Panc1 (cell line): ENCODE measurements around the gene DAPK1. TPM values are rescaled to one million over a fixed set of nuclear protein-coding genes. Genes with fewer than 3 reads are reported as not detected.

Source experiments
- ATAC-seq: fragments of 200-7000 bp; cut with Tn5 transposase; 2 replicates; pipeline ENCODE4 v1.9.1; 2020; ENCODE audit warnings: mild to moderate bottlenecking, moderate library complexity
- BruUV-seq: library from RNA; stranded (reverse); fragments of 400-500 nt; replicated peaks from 2 replicates; lab custom pipeline; 2021; lab: Mats Ljungman, UMichigan
- CTCF ChIA-PET: fragments of 300-600 bp; sonication (Branson Sonifier 250); formaldehyde crosslinking; loops from one replicate; lab custom pipeline; 2022; ENCODE audit warnings: antibody characterized with exemption; lab: Charles Lee
- POLR2A ChIA-PET: fragments of 300-600 bp; sonication (Branson Sonifier 250); formaldehyde crosslinking; loops from one replicate; lab custom pipeline; 2022; ENCODE audit warnings: antibody characterized with exemption; lab: Charles Lee
- DNase-seq: peaks from one replicate; pipeline ENCODE4 v3.0.0-alpha.2; 2010; ENCODE audit warnings: low read depth, low spot score
- H3K27ac ChIP-seq: 2 replicates; pipeline ENCODE4 v1.5.1; 2011; ENCODE audit warnings: mild to moderate bottlenecking, low read length, inconsistent platforms
- H3K27me3 ChIP-seq: fragments of 200-500 bp; sonication (Bioruptor generic); 2 replicates; pipeline ENCODE4 v1.6.0; 2014; ENCODE audit warnings: low read length, inconsistent platforms; ENCODE audit not compliant: control insufficient read depth, insufficient read depth
- H3K36me3 ChIP-seq: fragments of 200-500 bp; sonication (Bioruptor generic); 2 replicates; pipeline ENCODE4 v1.5.1; 2014; ENCODE audit warnings: inconsistent platforms, mild to moderate bottlenecking, low read length, moderate library complexity; ENCODE audit not compliant: control insufficient read depth, insufficient read depth
- H3K4me1 ChIP-seq: 2 replicates; pipeline ENCODE4 v1.5.1; 2011; ENCODE audit warnings: inconsistent platforms, mild to moderate bottlenecking, low read length, moderate library complexity; ENCODE audit not compliant: control insufficient read depth, insufficient read depth
- H3K4me3 ChIP-seq, 2 experiments: 2 replicates each; pipeline ENCODE4 v1.5.1; 2011 to 2012; ENCODE audit warnings: low read depth in 2 of 2, low read length in 2 of 2, mild to moderate bottlenecking in 2 of 2, inconsistent platforms in 1 of 2, moderate library complexity in 1 of 2
- H3K9me3 ChIP-seq: fragments of 200-500 bp; sonication (Bioruptor generic); 2 replicates; pipeline ENCODE4 v1.5.1; 2014; ENCODE audit warnings: low read depth, mild to moderate bottlenecking, inconsistent platforms, low read length, moderate library complexity; ENCODE audit not compliant: control insufficient read depth, insufficient read depth
- CTCF ChIP-seq: fragments of 450-650 bp; IDR thresholded peaks from 2 replicates; pipeline ENCODE4 v1.5.1; 2017; ENCODE audit warnings: mild to moderate bottlenecking
- POLR2AphosphoS5 ChIP-seq: IDR thresholded peaks from 2 replicates; pipeline ENCODE4 v1.6.1; 2012; ENCODE audit warnings: mild to moderate bottlenecking, low read depth, low read length, moderate library complexity
- SIN3A ChIP-seq: IDR thresholded peaks from 2 replicates; pipeline ENCODE4 v1.6.1; 2012; ENCODE audit warnings: low read depth, mild to moderate bottlenecking, low read length, moderate library complexity, borderline replicate concordance; ENCODE audit not compliant: insufficient read depth
- TCF7L2 ChIP-seq: IDR thresholded peaks from 2 replicates; pipeline ENCODE4 v1.6.1; 2011; ENCODE audit warnings: mild to moderate bottlenecking, low read depth, low read length, inconsistent platforms
- in situ Hi-C: cut with HindIII; loops from 2 replicates; pipeline ENCODE4 v1.10.0; 2016; ENCODE audit warnings: low sequenced_read_pairs, low pct_unique_long_range_greater_than_20kb
- intact Hi-C: fragments of 100-400 bp; cut with micrococcal nuclease; formaldehyde crosslinking; loops from one replicate; pipeline ENCODE4 v1.10.0; 2022; ENCODE audit not compliant: unreplicated experiment
- total RNA-seq: library from RNA; stranded (reverse); gene quantifications from one replicate; pipeline ENCODE4 v1.2.1, GENCODE V29; 2021; ENCODE audit not compliant: unreplicated experiment
- TF ChIP-seq, protein P1 (sequence below), 2 experiments: IDR thresholded peaks; 2 replicates each; pipeline ENCODE4 v1.6.1; 2011 to 2012; ENCODE audit warnings: low read depth in 2 of 2, control low read depth in 1 of 2, low read length in 1 of 2, mild to moderate bottlenecking in 1 of 2, moderate library complexity in 1 of 2; ENCODE audit not compliant: insufficient read depth in 1 of 2

Gene DAPK1
- total RNA-seq, 1 experiment from 2014 or later = 0.87 TPM

DNA sequence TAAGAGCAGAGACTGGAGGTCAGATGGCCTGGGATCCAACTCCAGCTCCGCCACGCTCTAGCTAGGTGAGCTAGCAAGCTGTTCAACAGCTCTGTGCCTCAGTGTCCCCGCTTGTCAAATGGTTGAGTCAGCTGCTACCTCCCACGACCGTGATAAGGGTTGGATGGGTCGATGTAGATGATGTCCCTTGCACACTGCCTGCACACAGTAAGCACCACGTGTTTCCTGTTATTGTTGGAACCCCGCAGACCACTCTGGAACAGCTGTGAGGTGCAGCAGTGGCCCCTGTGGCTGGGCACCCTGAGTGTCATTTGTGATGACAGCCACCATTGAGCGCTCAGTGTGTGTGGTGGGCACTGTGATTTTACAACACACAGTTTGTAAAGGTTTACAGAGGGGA is 174.3 kb downstream of the DAPK1 start:
- DNase-seq = no peak
- Histone ChIP-seq H3K27ac (no peak overlapping the region), H3K4me3 (no peak overlapping the region), H3K27me3 (no peaks in the 10 kb centered on the region), H3K4me1 (no peaks in the 10 kb centered on the region), H3K36me3 (no peaks in the 10 kb centered on the region), H3K9me3 (no peaks in the 10 kb centered on the region)
- BruUV-seq = no TSS peak
- in situ Hi-C loops = no loop called here
- ATAC-seq = no peak
- intact Hi-C loops = no loop called here
- POLR2A ChIA-PET = no interaction called here
- CTCF ChIA-PET = no interaction called here
- TF ChIP-seq, protein P1, sequence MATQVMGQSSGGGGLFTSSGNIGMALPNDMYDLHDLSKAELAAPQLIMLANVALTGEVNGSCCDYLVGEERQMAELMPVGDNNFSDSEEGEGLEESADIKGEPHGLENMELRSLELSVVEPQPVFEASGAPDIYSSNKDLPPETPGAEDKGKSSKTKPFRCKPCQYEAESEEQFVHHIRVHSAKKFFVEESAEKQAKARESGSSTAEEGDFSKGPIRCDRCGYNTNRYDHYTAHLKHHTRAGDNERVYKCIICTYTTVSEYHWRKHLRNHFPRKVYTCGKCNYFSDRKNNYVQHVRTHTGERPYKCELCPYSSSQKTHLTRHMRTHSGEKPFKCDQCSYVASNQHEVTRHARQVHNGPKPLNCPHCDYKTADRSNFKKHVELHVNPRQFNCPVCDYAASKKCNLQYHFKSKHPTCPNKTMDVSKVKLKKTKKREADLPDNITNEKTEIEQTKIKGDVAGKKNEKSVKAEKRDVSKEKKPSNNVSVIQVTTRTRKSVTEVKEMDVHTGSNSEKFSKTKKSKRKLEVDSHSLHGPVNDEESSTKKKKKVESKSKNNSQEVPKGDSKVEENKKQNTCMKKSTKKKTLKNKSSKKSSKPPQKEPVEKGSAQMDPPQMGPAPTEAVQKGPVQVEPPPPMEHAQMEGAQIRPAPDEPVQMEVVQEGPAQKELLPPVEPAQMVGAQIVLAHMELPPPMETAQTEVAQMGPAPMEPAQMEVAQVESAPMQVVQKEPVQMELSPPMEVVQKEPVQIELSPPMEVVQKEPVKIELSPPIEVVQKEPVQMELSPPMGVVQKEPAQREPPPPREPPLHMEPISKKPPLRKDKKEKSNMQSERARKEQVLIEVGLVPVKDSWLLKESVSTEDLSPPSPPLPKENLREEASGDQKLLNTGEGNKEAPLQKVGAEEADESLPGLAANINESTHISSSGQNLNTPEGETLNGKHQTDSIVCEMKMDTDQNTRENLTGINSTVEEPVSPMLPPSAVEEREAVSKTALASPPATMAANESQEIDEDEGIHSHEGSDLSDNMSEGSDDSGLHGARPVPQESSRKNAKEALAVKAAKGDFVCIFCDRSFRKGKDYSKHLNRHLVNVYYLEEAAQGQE (IDR thresholded peaks at IDR 0.05; ENCODE audit: insufficient read depth in 1 of 2, low read depth in 2 of 2, low read length in 1 of 2) = no peak
- no peak for TF ChIP-seq TCF7L2
- no peak for TF ChIP-seq CTCF
- TF ChIP-seq POLR2AphosphoS5 = no peak
- TF ChIP-seq SIN3A = no peak

DNA sequence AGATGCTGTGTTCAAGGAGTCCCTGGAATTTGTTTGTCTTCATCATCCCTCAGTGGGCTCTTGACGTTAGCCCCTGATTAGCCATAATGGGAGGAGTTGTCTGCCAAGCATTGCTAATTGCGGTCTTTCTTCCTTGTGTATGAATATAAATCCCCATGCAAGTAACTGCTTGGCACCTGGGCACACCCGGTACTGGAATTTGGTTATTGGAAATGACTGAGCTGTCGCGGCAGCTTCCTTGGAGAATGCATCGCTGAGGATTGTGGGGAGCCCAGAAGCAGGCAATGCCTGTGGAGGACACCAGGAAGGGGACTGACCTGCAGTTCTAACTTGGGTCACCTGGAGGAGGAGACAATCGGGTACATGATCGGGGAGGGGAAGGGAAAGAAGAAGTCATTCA is 174.9 kb downstream of the DAPK1 start:
- H3K4me1 ChIP-seq = no peaks in the 10 kb centered on the region
- no peak overlapping the region for H3K27ac ChIP-seq
- no peaks in the 10 kb centered on the region for H3K9me3 ChIP-seq
- no TSS peak for BruUV-seq
- POLR2A ChIA-PET = no interaction called here
- TF ChIP-seq TCF7L2 (no peak), SIN3A (no peak), POLR2AphosphoS5 (no peak), CTCF (no peak)
- TF ChIP-seq, protein P1 (IDR thresholded peaks at IDR 0.05; ENCODE audit: insufficient read depth in 1 of 2, low read depth in 2 of 2, low read length in 1 of 2) = no peak
- ATAC-seq (no peak), DNase-seq (no peak)
- CTCF ChIA-PET = no interaction called here
- intact Hi-C loops = no loop called here
- no peaks in the 10 kb centered on the region for H3K36me3 ChIP-seq
- in situ Hi-C loops = no loop called here
- H3K27me3 ChIP-seq = no peaks in the 10 kb centered on the region
- H3K4me3 ChIP-seq = no peak overlapping the region
